ENCODE data around the gene CLK2.
"Not testable (repeated sequence)": the region's sequence is repeated elsewhere in the genome, so short reads cannot be mapped to it uniquely, and the experiment has no call there.

CLK2 gene

GRCh38 chr1:155263067-155263466, 10.2 kb downstream of the CLK2 start:
- no peak for DNase-seq

DNA sequence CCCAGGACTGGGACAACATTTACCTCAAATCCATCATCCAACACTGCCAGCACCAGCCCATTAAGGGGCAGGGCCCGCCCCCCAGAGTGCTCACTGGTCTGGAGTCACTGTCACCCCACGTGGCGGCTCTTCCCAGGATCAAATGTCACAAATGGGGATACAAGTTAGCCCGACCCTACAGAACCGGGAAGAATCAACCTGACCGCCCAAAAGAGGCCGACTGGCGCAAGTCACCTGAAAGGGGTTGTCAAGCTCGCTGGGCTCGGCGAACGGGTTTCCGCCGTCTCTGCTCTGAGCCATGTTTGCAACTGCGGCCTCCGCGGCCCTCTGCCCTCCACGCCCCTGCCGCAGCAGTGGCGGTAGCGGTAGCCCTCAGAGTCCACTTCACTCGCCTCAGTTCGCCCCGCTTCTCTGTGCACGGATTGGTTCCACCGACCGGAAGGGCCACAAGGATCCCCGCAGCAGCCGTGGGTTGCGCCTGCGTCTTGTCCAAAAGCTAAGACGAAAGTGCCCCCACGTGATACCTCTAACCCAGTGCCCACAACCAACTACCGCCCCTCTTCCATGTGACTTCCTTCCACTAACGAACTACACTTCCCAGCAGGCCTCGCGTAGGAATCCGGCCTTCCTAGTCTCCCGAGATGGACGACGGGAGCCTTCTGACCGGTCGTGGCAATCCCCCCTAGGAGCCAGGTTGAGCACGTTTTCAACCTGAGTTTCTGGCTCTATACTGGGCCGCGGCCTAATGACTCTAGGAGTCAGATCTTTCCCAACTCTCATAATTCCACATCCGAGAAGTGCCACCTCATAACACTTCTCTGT, 11.2 kb downstream of the CLK2 start, which contains the start of gene SCAMP3:
SCAMP3 (minus strand) TSS at position 509 of the 822 bp plus-strand sequence; CDS start at position 300, 209 bp downstream.
- peak; percentile 99 for DNase-seq

DNA sequence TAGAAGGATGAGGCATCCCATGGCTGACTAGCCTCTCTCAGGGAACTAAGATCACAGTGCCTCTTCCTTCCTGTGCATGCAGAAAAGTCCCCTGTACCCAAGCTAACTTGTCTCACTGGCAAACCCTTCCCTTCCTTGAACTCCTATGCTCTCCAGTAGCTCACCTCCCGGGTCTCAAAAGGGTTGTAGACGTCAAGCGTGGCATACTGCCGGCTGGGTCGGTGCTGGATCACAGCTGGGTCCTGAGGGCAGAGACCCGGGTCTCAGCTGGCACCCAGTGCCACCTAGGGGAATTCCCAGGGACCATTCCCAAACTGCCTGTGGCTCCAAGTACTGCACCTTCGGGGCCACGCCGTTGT, 11.8 kb downstream of the CLK2 start:
- DNase-seq: peak; percentile 64

- DNase-seq: no peak
These were observed 13.0 kb downstream of the CLK2 start for GRCh38 chr1:155260276-155260675.

DNA sequence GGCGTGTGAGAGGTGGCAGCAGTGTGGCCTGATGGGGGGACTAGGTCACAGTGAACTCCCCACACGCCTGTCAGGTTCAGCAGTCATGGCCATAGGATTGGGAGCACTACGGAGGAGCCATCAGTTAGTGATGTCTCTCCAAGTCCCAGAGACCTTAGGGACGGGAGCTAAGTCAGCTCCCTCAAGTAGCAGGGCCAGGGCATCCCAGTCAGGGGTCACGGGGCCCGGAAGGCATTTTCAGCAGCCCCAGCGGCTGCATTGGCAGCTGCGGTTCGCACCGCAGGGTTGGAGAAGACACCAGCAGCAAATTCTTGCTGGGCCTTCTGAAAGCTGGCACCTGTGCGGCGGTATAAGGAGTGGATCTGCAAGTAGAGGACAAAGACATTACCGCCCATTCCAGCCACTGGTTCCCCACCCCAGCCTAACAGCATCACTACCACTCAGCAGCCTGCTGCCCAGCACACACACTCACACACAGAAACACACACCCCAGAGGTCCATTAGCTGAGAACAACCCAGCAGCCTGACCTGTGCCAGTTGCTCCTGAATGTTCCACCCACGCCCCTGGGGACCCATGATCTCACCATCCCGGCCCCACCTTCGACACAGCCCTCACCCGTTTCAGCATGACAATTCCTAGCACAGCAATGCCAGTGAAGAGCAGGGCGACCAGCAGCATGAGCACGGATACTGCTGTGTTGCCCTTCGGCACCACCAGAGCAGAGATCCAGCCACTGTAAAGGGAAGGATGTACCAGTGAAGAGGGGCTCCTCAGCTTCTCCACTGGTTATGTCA, 17.0 kb downstream of the CLK2 start:
- DNase-seq: no peak

DNA sequence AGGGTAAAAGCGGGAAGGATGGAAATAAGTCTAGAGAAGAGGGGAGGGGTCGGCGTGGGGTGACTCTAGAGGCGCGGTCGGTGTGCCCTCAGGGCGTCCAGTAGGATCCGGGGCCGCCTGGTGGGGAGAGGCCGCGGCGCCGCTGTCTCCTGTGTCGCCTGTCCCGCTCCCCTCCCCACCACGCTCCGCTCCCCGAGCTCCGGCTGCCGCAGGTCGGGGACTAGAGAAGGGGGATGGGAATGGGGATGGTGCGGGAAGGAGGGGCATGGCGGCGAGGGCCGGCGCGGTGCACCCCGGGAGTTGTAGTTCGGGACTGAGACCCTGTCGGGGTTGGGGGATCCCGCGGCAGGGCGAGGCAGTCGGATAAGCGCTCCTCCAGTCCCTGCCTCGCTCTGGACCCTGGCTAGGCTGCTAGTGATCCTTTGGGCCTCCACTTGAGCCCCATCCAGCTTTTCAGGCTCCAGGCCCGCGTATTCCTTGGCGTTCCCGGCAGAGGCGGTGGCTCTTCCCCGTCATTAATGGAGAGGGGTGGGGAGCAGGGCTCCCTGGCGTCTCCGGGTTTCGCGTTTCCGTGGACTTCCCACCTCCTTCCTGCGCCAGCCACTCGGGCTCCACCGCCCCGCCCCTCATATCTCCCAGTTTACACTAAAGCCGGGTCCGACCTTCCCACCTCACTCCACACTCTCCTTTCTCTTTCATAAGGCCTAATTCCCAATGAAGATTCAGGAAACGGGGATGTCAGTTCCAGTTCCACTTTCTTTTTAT, 17.9 kb downstream of the CLK2 start, which contains the start of gene ENTREP3:
ENTREP3 (minus strand) TSS at position 241 of the 765 bp plus-strand sequence. CDS start 606 bp downstream, outside the sequence.
- DNase-seq: peak; percentile 91

- peak; percentile 48 for DNase-seq
These were observed 18.5 kb downstream of the CLK2 start for GRCh38 chr1:155254714-155255242.

DNA sequence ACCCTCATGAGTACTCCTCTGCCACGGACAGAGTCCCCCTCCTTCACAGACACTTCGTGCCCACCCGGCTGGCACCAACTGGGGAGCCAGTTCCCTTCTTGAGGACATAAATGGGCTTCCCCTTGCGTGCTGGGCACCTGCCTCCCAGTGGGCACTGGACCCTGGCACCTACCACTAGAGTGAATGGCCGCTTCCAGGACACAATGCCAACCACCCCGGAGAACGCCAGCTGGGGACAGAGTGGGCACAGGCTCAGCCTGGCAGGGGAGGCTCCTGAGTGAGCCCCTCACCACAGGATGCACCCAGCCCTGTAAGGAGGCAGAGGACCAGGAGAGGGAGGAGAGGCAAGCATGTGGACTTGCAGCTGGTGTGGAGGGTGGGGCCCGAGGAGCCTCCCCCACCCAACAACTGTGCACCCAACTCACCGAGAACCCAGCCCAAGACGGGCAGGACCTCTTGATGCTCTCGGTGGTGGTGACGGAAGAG, 19.0 kb downstream of the CLK2 start:
- no peak for DNase-seq

- DNase-seq: no peak
These were observed 19.5 kb downstream of the CLK2 start for GRCh38 chr1:155253797-155254196.

- DNase-seq: no peak
These were observed 20.1 kb downstream of the CLK2 start for GRCh38 chr1:155253208-155253607.

DNA sequence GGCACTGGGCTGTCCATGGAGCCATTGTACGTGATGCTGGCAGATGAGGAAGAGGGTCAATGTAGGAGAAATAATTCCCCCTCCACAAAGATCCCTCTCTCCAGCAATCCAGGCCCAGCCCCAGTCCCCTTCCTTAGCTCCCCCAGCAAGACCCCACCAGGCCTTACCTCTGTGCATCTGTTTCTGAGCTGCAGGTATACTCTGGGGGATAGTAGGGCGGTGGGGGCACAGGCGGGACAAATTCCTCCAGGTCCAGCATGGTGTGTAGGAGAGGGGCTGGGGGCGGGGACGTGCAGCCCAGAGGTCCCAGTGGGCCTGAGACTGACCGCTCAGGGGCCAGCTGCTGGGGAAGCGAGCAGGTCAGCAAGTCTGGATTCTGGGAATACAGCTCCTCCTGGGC, 21.7 kb downstream of the CLK2 start:
- DNase-seq: no peak

DNA sequence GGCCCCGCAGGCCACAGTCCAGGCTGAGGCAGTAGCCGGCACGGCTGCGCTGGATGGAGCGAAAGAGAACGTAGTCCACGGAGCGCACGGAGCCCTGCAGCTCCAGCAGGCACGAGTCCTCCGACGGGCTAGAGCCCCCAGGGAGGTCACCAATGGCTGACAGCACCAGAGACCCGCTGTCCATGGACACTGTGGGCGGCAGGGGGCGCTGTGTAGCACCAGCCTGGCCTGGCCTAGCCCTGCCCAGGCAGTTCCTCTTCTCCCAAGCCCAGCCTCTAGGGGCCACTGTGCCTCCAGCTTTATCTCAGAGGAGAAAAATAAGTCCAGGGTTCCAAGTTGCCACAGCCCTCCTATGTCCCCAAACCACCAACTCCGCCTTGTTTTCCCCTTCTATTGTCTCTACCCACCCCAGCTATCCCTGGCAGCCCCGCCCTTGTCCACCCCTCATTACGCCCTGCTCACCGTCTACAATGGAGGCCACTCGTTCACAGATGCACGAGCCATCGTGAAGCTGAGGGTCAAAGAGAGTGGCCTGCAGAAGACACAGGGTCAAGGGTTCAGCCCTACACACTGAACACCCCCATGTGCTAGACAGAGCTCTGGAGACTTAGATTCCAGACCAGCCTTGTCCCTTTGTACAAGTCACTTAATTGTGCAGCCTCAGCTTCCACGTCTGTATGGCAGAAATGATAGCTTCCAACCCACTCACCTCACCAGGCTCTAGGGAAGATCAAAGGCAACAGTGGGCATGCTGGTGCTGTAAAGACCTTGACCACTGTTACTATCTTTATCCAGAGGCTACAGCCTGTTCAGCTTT, 22.5 kb downstream of the CLK2 start:
- peak; percentile 96 for DNase-seq

GRCh38 chr1:155250246-155250632, 23.1 kb downstream of the CLK2 start:
- DNase-seq: no peak

GRCh38 chr1:155247667-155248553, 25.4 kb downstream of the CLK2 start:
- DNase-seq: no peak

DNA sequence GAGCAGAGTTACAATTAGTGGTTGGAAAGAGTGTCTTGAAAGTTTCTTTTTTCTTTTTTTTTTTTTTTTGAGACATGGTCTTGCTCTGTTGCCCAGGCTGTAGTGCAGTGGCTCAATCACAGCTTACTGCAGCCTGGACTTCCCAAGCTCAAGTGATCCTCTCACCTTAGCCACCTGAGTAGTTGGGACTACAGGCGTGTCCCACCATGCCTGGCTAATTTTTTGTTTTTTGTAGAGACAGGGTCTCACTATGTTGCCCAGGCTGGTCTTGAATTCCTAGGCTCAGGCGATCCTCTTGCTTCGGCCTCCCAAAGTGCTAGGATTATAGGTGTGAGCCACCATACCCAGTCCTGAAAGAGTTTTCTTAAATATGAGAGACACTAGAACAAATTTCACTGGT, 26.5 kb downstream of the CLK2 start:
- not testable (repeated sequence) for DNase-seq

- DNase-seq: no peak
These were observed 28.2 kb downstream of the CLK2 start for GRCh38 chr1:155245163-155245524.

GRCh38 chr1:155244368-155245162, 28.7 kb downstream of the CLK2 start:
- peak; percentile 99 for DNase-seq

GRCh38 chr1:155242805-155243358, 30.4 kb downstream of the CLK2 start:
- no peak for DNase-seq

DNA sequence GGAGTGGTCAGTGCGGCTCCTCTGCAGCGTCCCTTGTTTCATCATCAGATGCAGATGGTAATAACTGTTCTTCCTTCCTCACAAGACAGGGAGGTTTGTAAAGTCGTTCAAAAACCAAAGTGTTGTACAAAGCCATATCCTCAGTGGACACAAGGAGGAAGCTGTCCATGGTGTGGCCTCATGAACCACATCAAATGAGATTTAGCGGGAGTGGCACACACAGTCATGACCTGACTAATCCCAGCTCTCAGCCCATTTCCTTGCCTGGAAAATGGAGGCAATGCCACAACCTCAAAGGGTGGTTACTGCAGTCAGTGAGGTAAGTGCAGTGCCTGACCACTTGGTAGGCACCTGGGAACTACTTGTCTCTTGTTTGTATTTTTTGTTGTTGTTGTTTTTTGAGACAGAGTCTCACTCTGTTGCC, 31.5 kb downstream of the CLK2 start:
- DNase-seq: no peak
